Tibial nerve (tissue), 4 donors: Measurements from ENCODE around the gene CARTPT.

Source experiments
- EP300 ChIP-seq, 2 donors: sonication (generic); formaldehyde crosslinking; IDR thresholded peaks; one replicate each; pipeline ENCODE4 v1.6.1; 2017; ENCODE audit warnings: antibody characterized with exemption in 2 of 2, mild to moderate bottlenecking in 1 of 2
- POLR2A ChIP-seq, 2 donors: fragments of 450-650 bp; IDR thresholded peaks; one replicate each; pipeline ENCODE4 v1.6.1; 2017; ENCODE audit warnings: antibody characterized with exemption in 2 of 2, mild to moderate bottlenecking in 2 of 2, moderate library complexity in 2 of 2
- TF ChIP-seq, protein P1 (sequence below), 5 experiments: fragments of 200-600 bp in 3 of 5; fragments of 450-650 bp in 2 of 5; sonication (generic) in 3 of 5; IDR thresholded peaks; one replicate each; pipeline ENCODE4 v1.5.1; 2016 to 2019; ENCODE audit warnings: antibody characterized with exemption in 5 of 5, mild to moderate bottlenecking in 3 of 5, moderate library complexity in 2 of 5

DNA sequence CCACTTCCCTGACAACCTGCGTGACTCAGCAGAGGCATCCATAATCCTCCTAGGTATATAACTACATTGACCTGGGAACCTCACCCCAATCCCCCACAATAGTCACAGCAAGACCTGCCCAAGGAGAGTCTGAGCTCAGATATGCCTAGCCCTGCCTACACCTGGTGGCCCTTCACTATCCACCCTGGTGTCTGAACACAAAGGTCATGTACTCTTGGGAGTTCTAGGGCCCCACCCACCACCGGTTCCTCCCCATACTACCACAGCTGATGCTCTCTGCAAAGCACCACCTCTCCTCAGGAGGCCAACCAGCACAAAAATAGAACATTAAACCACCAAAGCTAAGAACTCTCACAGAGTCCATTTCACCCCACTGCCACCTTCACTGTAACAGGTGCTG is 34.8 kb upstream of the CARTPT start:
- TF ChIP-seq POLR2A (IDR thresholded peaks at IDR 0.05) (no peak), EP300 (IDR thresholded peaks at IDR 0.05) (no peak)
- TF ChIP-seq, protein P1, sequence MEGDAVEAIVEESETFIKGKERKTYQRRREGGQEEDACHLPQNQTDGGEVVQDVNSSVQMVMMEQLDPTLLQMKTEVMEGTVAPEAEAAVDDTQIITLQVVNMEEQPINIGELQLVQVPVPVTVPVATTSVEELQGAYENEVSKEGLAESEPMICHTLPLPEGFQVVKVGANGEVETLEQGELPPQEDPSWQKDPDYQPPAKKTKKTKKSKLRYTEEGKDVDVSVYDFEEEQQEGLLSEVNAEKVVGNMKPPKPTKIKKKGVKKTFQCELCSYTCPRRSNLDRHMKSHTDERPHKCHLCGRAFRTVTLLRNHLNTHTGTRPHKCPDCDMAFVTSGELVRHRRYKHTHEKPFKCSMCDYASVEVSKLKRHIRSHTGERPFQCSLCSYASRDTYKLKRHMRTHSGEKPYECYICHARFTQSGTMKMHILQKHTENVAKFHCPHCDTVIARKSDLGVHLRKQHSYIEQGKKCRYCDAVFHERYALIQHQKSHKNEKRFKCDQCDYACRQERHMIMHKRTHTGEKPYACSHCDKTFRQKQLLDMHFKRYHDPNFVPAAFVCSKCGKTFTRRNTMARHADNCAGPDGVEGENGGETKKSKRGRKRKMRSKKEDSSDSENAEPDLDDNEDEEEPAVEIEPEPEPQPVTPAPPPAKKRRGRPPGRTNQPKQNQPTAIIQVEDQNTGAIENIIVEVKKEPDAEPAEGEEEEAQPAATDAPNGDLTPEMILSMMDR (IDR thresholded peaks at IDR 0.05): no peak
